ENCODE measurements around the gene PGBD1.
"Not testable (repeated sequence)": the region's sequence is repeated elsewhere in the genome, so short reads cannot be mapped to it uniquely, and the experiment has no call there.

The PGBD1 gene

GRCh38 chr6:28269492-28269891, 11.9 kb upstream of the PGBD1 start:
- no peak for DNase-seq

GRCh38 chr6:28274888-28275287, 6.5 kb upstream of the PGBD1 start:
- DNase-seq, result no peak

- DNase-seq, result no peak
Observed at GRCh38 chr6:28277746-28278145, 3.6 kb upstream of the PGBD1 start.

GRCh38 chr6:28280595-28281287, 631 bp upstream of the PGBD1 start:
- no peak for DNase-seq

- no peak for DNase-seq
Observed at GRCh38 chr6:28282926-28283325, 1.6 kb downstream of the PGBD1 start.

- DNase-seq, result no peak
Observed at GRCh38 chr6:28291573-28291972, 10.2 kb downstream of the PGBD1 start.

- no peak for DNase-seq
Observed at GRCh38 chr6:28295326-28295725, 14.0 kb downstream of the PGBD1 start.

GRCh38 chr6:28296520-28297060, 15.2 kb downstream of the PGBD1 start:
- DNase-seq, result no peak

- no peak for DNase-seq
Observed at GRCh38 chr6:28303570-28303969, 22.2 kb downstream of the PGBD1 start.

GRCh38 chr6:28306363-28306762, 25.0 kb downstream of the PGBD1 start:
- not testable (repeated sequence) for DNase-seq

GRCh38 chr6:28311139-28311823, 29.9 kb downstream of the PGBD1 start:
- DNase-seq, result no peak

- no peak for DNase-seq
Observed at GRCh38 chr6:28312939-28313338, 31.6 kb downstream of the PGBD1 start.

- DNase-seq, result no peak
Observed at GRCh38 chr6:28315628-28316027, 34.3 kb downstream of the PGBD1 start.

GRCh38 chr6:28317866-28318265, 36.5 kb downstream of the PGBD1 start:
- not testable (repeated sequence) for DNase-seq

- DNase-seq, result no peak
Observed at GRCh38 chr6:28322661-28323060, 41.3 kb downstream of the PGBD1 start.

GRCh38 chr6:28323813-28324424, 42.5 kb downstream of the PGBD1 start:
- no peak for DNase-seq

- DNase-seq, result no peak
Observed at GRCh38 chr6:28326371-28326948, 45.1 kb downstream of the PGBD1 start.

- DNase-seq, result no peak
Observed at GRCh38 chr6:28330041-28330440, 48.7 kb downstream of the PGBD1 start.

- no peak for DNase-seq
Observed at GRCh38 chr6:28333047-28333446, 51.7 kb downstream of the PGBD1 start.

- DNase-seq, result no peak
Observed at GRCh38 chr6:28333599-28334018, 52.2 kb downstream of the PGBD1 start.

GRCh38 chr6:28334286-28335039, 53.1 kb downstream of the PGBD1 start:
- no peak for DNase-seq

GRCh38 chr6:28335040-28335563, 53.7 kb downstream of the PGBD1 start:
- DNase-seq, result no peak
